ENCODE results near the gene C1orf210.

The C1orf210 gene

GRCh38 chr1:43312663-43313515 lies 27.5 kb upstream of the C1orf210 start:
- H3K4me3 ChIP-seq (ENCODE audit: low read depth, low read length), result no peak overlapping the region
- DNase-seq (ENCODE audit: low read depth), result no peak
- no peak for TF ChIP-seq CTCF (IDR thresholded peaks at IDR 0.05; ENCODE audit: insufficient read depth, low read depth, low read length, missing control alignments)

- TF ChIP-seq CTCF (IDR thresholded peaks at IDR 0.05; ENCODE audit: insufficient read depth, low read depth, low read length, missing control alignments), result no peak
- DNase-seq (ENCODE audit: low read depth), result no peak
- H3K4me3 ChIP-seq (ENCODE audit: low read depth, low read length), result no peak overlapping the region
Observed at GRCh38 chr1:43312212-43312623, 26.8 kb upstream of the C1orf210 start.

GRCh38 chr1:43311521-43311920 lies 26.1 kb upstream of the C1orf210 start:
- no peak overlapping the region for H3K4me3 ChIP-seq (ENCODE audit: low read depth, low read length)
- TF ChIP-seq CTCF (IDR thresholded peaks at IDR 0.05; ENCODE audit: insufficient read depth, low read depth, low read length, missing control alignments), result no peak
- DNase-seq (ENCODE audit: low read depth), result no peak

- DNase-seq (ENCODE audit: low read depth), result no peak
- no peak for TF ChIP-seq CTCF (IDR thresholded peaks at IDR 0.05; ENCODE audit: insufficient read depth, low read depth, low read length, missing control alignments)
- H3K4me3 ChIP-seq (ENCODE audit: low read depth, low read length), result no peak overlapping the region
Observed at GRCh38 chr1:43309405-43310025, 24.1 kb upstream of the C1orf210 start.

- no peak for DNase-seq (ENCODE audit: low read depth)
- TF ChIP-seq CTCF (IDR thresholded peaks at IDR 0.05; ENCODE audit: insufficient read depth, low read depth, low read length, missing control alignments), result no peak
- H3K4me3 ChIP-seq (ENCODE audit: low read depth, low read length), result no peak overlapping the region
Observed at GRCh38 chr1:43308635-43309404, 23.4 kb upstream of the C1orf210 start.

- H3K4me3 ChIP-seq (ENCODE audit: low read depth, low read length), result no peak overlapping the region
- no peak for DNase-seq (ENCODE audit: low read depth)
- TF ChIP-seq CTCF (IDR thresholded peaks at IDR 0.05; ENCODE audit: insufficient read depth, low read depth, low read length, missing control alignments), result no peak
Observed at GRCh38 chr1:43307458-43308158, 22.2 kb upstream of the C1orf210 start.
